Muscle layer of duodenum (tissue), 2 donors: ENCODE data around the gene TSHZ2.

ENCODE experiments used
- H3K27ac ChIP-seq: one replicate; pipeline ENCODE4 v1.7.0; 2013; ENCODE audit warnings: mild to moderate bottlenecking, low read length
- H3K27me3 ChIP-seq: one replicate; pipeline ENCODE4 v1.7.0; 2013; ENCODE audit warnings: low read depth, mild to moderate bottlenecking, control low read depth, low read length
- H3K36me3 ChIP-seq, 2 donors: one replicate each; pipeline ENCODE4 v1.7.0; 2013; ENCODE audit warnings: low read length in 2 of 2, control low read depth in 1 of 2, mild to moderate bottlenecking in 1 of 2; ENCODE audit not compliant: insufficient read depth in 2 of 2, control insufficient read depth in 1 of 2
- H3K4me1 ChIP-seq, 2 donors: one replicate each; pipeline ENCODE4 v1.7.0; 2013; ENCODE audit warnings: low read length in 2 of 2, mild to moderate bottlenecking in 2 of 2, control low read depth in 1 of 2, moderate library complexity in 1 of 2; ENCODE audit not compliant: insufficient read depth in 2 of 2, control insufficient read depth in 1 of 2
- H3K4me3 ChIP-seq, 2 donors: one replicate each; pipeline ENCODE4 v1.7.0; 2013; ENCODE audit warnings: low read length in 2 of 2, low read depth in 1 of 2, mild to moderate bottlenecking in 1 of 2
- H3K9me3 ChIP-seq, 2 donors: one replicate each; pipeline ENCODE4 v1.7.0; 2013; ENCODE audit warnings: low read length in 2 of 2, control low read depth in 1 of 2, mild to moderate bottlenecking in 1 of 2; ENCODE audit not compliant: control insufficient read depth in 1 of 2
- donor health status: healthy.

TSHZ2 gene

DNA sequence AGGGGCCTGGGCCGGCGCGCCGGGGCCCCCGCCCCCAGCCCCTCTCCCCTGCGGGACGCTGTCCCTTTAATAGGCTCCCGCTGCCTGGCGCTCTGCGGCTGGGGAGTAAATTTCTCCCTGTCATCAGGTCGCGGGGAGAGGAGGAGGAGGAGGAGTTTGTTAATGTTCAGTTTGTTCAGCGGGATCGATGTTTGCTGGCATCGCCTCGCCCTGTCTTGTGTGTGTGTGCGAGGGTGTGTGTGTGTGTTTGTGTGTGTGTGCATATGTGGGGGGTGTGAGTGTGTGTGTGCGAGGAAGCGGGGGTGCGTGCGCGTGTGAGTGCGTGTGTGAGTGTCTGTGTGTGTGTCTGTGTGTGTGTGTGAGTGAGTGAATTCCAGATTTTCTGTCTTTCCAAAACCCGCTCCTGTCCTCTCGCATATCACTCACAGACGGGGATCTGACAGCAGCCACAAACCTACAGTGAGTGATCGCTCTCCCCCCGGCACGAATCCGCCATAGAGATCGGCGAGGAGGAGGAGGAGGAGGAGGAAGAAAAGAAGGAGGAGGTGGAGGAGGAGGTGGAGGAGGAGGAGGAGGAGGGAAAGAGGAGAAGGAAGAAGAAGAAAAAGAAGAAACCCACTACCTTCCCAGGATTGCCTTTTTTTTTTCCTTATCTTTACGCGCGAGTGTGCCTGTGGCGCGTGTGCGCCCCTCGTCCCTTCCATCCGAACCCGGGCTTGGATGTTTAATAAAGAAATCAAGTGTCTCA lies at the start of gene TSHZ2:
TSHZ2 (plus strand) TSS at position 169 of the 748 bp plus-strand sequence. CDS start 936 bp downstream, outside the sequence.
- Histone ChIP-seq H3K27me3 (no peaks in the 10 kb centered on the region), H3K4me1 (peaks cover 0 to 8% of the 10 kb centered on the region in 2 donors), H3K9me3 (no peaks in the 10 kb centered on the region), H3K27ac (peak within 1 kb of the TSS; percentile 70), H3K36me3 (no peaks in the 10 kb centered on the region), H3K4me3 (peak within 1 kb of the TSS; percentile 79 to 83)

GRCh38 chr20:52922436-52922835 lies 49.7 kb upstream of the TSHZ2 start:
- Histone ChIP-seq H3K9me3 (no peaks in the 10 kb centered on the region), H3K27me3 (no peaks in the 10 kb centered on the region), H3K36me3 (no peaks in the 10 kb centered on the region), H3K27ac (no peak overlapping the region), H3K4me3 (no peak overlapping the region), H3K4me1 (no peaks in the 10 kb centered on the region)

DNA sequence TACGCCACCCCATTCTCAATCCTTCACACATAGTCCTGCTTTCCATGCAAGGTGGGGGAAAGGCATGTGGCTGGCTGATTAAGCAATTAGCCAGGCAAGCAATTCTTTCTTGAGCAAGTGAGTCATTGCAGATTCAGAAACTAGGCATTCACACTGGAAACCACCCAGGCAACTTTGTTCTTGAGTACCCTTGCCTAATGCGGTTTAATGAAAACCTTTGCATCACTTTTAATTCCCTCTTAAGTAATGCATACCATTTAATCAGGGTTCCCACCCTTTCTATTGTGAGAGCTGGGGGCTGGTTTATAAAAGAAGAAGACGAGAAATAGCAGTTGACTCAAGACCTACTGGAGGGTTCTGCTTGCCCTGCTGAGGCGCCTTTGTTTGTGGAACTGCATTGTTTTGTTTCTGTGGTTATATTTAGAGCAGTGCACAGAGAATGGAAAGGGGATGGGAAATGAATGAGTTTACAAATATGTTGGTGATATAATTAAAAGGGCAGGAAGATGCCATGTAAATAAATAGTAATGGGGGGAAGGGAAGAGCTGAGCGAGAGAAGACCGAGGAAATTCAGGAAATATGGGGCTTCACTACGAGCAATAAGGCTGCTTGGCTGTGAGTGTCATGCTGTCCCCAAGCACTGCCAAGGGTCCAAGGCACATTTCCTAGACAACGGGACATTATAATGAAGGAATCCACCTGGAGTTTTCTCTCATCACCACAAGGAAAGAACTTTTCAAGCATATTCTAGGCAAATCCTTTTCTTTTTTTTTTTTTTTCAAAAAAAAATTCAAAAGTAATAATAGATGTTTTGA lies 48.8 kb upstream of the TSHZ2 start:
- no peaks in the 10 kb centered on the region for H3K9me3 ChIP-seq
- no peak overlapping the region for H3K4me3 ChIP-seq
- H3K27ac ChIP-seq: no peak overlapping the region
- H3K4me1 ChIP-seq: no peaks in the 10 kb centered on the region
- no peaks in the 10 kb centered on the region for H3K36me3 ChIP-seq
- H3K27me3 ChIP-seq: no peaks in the 10 kb centered on the region

GRCh38 chr20:52924411-52925271 lies 47.5 kb upstream of the TSHZ2 start:
- no peak overlapping the region for H3K4me3 ChIP-seq
- no peak overlapping the region for H3K27ac ChIP-seq
- H3K36me3 ChIP-seq: no peaks in the 10 kb centered on the region
- no peaks in the 10 kb centered on the region for H3K9me3 ChIP-seq
- no peaks in the 10 kb centered on the region for H3K4me1 ChIP-seq
- H3K27me3 ChIP-seq: no peaks in the 10 kb centered on the region

GRCh38 chr20:52926505-52926904 lies 45.7 kb upstream of the TSHZ2 start:
- H3K4me1 ChIP-seq: no peaks in the 10 kb centered on the region
- no peaks in the 10 kb centered on the region for H3K9me3 ChIP-seq
- H3K27ac ChIP-seq: no peak overlapping the region
- H3K4me3 ChIP-seq: no peak overlapping the region
- H3K27me3 ChIP-seq: no peaks in the 10 kb centered on the region
- H3K36me3 ChIP-seq: no peaks in the 10 kb centered on the region

DNA sequence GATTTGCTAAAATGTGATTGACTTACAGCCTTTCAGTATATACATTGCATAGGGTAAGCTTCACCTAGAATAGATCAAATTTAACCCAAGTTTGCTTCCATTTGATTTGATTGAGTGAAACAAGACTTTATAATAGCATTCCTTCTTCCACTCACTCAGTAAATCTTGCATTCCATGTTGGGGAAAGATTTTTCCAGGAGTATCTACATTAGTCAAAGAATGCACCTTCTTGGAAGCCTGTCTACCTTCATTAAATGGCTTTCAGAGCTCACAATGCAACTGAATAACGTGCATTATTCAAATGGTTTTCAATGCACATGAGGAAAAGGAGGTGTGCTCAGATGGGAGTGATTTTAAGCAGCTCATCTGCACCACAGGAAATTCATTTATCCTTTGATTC lies 38.3 kb upstream of the TSHZ2 start:
- no peaks in the 10 kb centered on the region for H3K36me3 ChIP-seq

GRCh38 chr20:52936351-52937340 lies 35.5 kb upstream of the TSHZ2 start:
- Histone ChIP-seq H3K27me3 (no peaks in the 10 kb centered on the region), H3K27ac (no peak overlapping the region), H3K4me1 (no peaks in the 10 kb centered on the region), H3K9me3 (no peaks in the 10 kb centered on the region), H3K4me3 (no peak overlapping the region), H3K36me3 (no peaks in the 10 kb centered on the region)

More for the DNA sequence above, 38.3 kb upstream of the TSHZ2 start:
- Histone ChIP-seq H3K4me1 (no peaks in the 10 kb centered on the region), H3K27me3 (no peaks in the 10 kb centered on the region), H3K27ac (no peak overlapping the region), H3K4me3 (no peak overlapping the region), H3K9me3 (no peaks in the 10 kb centered on the region)

DNA sequence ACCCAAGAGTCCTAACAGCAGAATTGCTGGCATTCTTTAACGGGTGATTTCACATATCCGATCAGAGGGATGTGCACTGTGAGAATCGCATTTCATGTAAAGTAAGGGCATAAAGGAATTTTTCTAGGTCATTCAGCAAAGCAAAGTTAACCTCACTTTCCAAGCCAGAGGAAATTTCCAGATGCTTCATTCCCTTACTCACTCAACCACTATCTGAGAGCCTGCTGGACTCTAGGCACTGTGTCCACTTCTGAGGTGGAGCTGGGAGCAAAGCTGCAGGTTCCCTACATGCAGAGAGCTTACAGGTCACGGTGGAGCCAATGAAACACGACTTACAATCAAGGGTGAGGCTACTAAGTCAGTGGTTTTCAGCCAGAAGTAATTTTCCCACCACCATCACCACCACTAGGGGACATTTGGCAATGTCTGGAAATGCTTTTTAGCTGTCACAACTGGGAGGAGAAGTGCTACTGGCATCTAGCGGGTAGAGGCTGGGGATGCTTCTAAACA lies 34.5 kb upstream of the TSHZ2 start:
- H3K4me3 ChIP-seq: no peak overlapping the region
- no peaks in the 10 kb centered on the region for H3K4me1 ChIP-seq
- H3K27me3 ChIP-seq: no peaks in the 10 kb centered on the region
- no peak overlapping the region for H3K27ac ChIP-seq
- no peaks in the 10 kb centered on the region for H3K9me3 ChIP-seq
- no peaks in the 10 kb centered on the region for H3K36me3 ChIP-seq

GRCh38 chr20:52939141-52939540 lies 33.0 kb upstream of the TSHZ2 start:
- H3K36me3 ChIP-seq: no peaks in the 10 kb centered on the region
- no peak overlapping the region for H3K4me3 ChIP-seq
- no peaks in the 10 kb centered on the region for H3K27me3 ChIP-seq
- H3K9me3 ChIP-seq: no peaks in the 10 kb centered on the region
- no peak overlapping the region for H3K27ac ChIP-seq
- no peaks in the 10 kb centered on the region for H3K4me1 ChIP-seq

DNA sequence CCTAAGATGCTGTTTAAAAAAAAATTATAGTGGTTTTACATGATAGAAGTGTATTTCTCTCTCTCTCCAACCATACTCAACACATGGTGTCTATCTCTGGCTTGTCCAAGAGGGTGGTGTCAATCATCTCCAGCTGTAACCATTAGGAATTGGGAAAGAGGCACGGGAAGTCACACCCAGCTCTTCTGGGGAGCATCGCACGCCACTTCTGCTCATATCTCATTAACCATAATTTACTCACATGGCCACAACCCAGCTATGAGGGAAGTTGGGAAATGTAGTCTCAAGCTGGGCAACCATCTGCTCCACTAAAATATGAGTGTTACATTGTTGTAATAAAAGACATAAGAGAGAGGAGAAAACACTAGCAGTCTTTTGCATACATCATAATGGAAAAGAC lies 30.4 kb upstream of the TSHZ2 start:
- Histone ChIP-seq H3K9me3 (no peaks in the 10 kb centered on the region), H3K36me3 (no peaks in the 10 kb centered on the region), H3K27me3 (no peaks in the 10 kb centered on the region), H3K4me1 (no peaks in the 10 kb centered on the region), H3K4me3 (no peak overlapping the region), H3K27ac (no peak overlapping the region)
